ENCODE results near the gene ADD2.
"Not testable (repeated sequence)": the region's sequence is repeated elsewhere in the genome, so short reads cannot be mapped to it uniquely, and the experiment has no call there.

The ADD2 gene, protein sequence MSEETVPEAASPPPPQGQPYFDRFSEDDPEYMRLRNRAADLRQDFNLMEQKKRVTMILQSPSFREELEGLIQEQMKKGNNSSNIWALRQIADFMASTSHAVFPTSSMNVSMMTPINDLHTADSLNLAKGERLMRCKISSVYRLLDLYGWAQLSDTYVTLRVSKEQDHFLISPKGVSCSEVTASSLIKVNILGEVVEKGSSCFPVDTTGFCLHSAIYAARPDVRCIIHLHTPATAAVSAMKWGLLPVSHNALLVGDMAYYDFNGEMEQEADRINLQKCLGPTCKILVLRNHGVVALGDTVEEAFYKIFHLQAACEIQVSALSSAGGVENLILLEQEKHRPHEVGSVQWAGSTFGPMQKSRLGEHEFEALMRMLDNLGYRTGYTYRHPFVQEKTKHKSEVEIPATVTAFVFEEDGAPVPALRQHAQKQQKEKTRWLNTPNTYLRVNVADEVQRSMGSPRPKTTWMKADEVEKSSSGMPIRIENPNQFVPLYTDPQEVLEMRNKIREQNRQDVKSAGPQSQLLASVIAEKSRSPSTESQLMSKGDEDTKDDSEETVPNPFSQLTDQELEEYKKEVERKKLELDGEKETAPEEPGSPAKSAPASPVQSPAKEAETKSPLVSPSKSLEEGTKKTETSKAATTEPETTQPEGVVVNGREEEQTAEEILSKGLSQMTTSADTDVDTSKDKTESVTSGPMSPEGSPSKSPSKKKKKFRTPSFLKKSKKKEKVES

DNA sequence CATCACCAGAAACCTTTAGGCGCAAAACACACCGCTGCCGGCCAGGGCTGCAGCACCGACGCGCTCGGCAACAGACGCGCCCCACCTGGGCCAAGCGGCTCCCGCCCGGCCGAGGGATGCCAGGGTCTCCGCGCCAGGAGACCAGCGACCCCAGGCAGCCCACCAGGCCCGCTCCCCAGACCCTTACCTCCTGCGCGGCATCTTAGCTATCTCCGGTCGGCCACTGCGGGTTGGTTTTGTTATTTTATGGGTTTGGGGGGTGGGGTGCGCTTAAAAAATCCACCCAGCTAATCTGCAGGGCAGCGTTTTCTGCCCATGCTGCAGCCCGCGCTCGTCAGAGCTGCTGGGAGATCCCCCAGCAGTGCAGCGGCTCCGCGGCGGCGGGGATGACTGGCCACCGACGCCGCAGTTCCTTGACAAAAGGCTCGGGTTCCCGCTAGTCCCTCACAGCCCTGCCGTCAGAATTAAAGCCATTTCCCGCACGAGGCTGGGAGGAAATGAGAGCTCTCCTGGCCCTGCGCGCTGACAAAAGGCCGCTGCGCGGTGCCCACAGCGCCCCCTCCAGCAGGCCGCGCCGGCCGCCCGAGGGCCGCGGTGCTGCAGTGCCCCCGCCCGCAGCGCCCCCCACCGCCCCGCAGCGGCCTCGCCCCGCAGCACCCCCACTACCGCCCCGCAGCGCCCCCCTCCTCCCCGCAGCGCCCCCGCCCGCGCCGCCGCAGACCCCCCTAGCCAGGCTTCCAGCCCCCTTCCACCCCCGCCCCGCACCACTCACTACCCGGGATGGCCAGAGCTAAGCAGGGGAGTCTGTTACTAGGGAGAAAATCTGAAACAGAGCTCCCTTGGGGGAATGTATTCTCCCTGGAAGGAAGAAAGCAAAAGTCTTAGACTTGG lies at the start of gene ADD2:
ADD2 (minus strand) TSS at position 502 of the 891 bp plus-strand sequence. CDS start 61,792 bp downstream, outside the sequence.
- no peak for FAIRE-seq

DNA sequence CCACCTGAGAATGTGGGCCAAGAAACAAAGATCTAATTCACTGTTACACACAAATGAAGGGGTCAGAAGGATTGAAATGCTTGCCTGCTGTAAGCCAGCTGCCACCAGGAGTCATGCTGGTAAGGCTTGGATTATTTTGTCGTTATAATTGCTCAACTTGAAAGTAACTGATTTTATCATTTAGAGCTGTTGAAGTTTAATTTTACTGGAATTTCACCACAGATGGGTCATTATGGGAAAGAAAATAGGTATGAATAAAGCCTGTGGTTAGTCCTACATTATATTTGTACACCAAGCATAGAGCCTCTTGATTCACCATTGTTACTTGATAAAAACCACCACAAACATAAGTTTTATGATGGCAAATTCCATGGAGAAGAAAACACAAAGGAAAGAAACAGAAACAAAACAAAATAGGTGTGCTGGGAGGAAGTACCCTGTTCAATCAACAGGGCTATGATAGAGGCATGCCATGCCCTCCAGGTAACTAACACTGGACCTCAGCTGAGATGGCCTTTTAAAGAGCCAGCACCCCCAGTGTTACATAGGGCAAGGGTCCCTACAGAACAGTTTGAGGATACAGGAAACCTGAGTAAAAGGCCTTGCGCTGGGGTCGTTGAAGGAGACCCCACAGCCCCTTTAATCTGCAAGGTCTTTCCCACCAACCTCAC lies 49.4 kb upstream of the ADD2 start:
- FAIRE-seq, result no peak

DNA sequence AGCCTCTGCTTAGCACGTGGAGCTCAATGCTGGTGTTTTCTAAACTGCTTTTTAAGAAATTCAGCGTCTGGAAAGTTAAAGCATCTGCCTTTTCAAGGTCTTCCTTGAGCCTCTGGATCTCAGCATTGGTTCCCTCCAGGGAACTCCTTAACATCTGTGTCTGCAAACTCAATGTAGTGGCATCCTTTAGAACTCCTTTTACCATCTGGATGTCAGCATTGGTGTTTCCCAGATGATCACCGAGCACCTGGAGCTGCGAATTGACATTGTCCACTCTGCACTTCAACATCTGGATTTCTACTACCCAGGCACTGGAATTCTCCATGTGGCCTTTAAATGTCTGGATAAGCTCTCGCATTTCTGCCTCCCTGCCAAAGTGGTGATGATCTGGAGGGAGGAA lies 48.7 kb upstream of the ADD2 start:
- no peak for FAIRE-seq

GRCh38 chr2:70808983-70809958 lies 41.3 kb upstream of the ADD2 start:
- FAIRE-seq, result no peak

DNA sequence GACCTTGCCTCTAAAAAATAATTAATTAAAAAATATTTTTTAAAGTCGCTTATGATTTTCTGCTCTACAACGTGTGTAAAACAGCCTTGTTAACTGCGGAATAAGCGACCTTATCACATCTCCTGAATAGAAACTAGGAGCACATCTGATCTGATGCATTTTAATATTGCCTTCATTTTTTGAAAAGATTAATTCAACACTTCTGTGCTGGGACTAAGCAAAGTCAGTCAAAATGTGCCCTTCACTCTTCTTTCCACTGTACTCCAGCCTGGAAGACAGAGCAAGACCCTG lies 39.8 kb upstream of the ADD2 start:
- no peak for FAIRE-seq

DNA sequence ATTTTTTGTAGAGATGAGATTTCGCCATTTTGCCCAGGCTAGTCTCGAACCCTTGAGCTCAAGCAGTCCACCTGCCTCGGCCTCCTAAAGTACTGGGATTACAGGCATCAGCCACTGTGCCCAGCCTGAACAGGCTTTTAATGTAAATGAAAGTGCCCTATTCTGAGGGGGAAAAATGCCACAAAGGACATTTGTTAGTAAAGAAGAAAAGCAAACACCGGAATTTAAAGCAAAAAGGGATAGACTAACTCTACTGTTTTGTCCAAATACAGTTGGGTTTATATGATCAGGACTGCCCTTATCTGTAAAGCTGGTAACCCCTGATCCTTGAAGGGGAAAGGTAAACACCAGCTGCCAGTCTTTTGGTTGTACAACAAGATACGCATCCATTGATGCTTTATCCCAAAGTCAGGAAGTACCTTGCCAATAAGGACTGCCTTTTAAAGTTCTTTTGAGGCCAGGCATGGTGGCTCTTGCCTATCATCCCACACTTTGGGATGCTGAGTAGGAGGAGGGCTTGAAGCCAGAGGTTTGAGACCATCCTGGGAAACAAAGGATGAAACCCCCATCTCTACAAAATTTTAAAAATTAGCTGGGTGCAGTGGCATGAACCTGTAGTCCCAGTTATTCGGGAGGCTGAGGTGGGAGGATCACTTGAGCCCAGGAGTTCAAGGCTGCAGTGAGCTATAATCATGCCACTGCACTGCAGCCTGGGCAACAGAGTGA lies 39.3 kb upstream of the ADD2 start:
- FAIRE-seq, result no peak

DNA sequence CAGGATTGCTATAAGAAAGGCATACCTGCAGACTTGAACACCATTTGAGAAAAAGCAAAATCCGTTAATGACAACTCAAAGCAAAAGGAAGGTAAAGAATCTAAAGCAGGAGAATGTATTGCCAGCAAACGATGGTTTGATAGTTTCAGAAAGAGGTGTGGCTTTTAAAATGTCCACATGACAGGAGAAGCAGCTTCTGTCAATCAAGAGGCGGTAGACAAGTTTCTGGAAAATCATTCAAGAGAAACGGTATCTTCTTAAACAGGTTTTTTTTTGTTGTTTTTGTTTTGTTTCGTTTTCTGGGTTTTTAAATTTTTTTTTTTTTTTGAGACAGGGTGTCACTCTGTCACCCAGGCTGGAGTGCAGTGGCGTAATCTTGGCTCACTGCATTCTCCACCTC lies 38.6 kb upstream of the ADD2 start:
- no peak for FAIRE-seq

GRCh38 chr2:70806013-70806412 lies 38.0 kb upstream of the ADD2 start:
- FAIRE-seq, result no peak

GRCh38 chr2:70801607-70802263 lies 33.7 kb upstream of the ADD2 start:
- FAIRE-seq, result no peak

DNA sequence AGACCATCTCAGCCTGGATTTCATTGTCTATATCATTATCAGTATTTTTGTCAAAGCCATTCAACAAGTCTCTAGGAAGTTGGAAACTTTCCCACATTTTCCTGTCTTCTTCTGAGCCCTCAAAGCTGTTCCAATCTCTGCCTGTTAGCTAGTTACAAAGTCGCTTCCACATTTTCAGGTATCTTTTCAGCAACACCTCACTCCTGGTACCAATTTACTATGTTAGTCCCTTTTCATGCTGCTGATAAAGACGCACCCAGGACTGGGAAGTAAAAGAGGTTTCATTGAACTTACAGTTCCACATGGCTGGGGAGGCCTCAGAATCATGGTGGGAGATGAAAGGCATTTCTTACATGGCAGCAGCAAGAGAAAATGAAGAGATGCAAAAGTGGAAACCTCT lies 31.7 kb upstream of the ADD2 start:
- no peak for FAIRE-seq

GRCh38 chr2:70797996-70798395 lies 30.0 kb upstream of the ADD2 start:
- FAIRE-seq, result not testable (repeated sequence)

DNA sequence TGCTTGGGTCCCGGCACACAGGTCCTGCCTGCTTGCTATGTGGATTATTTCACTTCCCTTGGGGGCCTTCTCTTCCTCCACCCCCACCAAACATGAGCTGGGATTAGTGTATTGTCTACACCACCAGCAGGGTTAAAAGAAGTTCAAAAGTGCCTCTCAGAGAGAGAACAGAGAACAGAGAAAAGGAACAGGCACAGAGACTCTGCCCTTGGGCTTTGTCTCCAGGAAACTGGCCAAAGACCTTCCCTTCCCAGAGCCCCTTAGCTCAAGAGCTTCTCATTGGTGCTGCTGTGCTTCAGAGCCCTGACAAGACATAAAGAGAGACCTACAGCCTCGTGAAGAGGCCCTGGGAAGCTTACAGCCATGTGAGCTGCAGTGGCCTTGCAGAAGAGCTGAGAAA lies 29.5 kb upstream of the ADD2 start:
- no peak for FAIRE-seq

- FAIRE-seq, result no peak
Observed at GRCh38 chr2:70796262-70796661, 28.3 kb upstream of the ADD2 start.

DNA sequence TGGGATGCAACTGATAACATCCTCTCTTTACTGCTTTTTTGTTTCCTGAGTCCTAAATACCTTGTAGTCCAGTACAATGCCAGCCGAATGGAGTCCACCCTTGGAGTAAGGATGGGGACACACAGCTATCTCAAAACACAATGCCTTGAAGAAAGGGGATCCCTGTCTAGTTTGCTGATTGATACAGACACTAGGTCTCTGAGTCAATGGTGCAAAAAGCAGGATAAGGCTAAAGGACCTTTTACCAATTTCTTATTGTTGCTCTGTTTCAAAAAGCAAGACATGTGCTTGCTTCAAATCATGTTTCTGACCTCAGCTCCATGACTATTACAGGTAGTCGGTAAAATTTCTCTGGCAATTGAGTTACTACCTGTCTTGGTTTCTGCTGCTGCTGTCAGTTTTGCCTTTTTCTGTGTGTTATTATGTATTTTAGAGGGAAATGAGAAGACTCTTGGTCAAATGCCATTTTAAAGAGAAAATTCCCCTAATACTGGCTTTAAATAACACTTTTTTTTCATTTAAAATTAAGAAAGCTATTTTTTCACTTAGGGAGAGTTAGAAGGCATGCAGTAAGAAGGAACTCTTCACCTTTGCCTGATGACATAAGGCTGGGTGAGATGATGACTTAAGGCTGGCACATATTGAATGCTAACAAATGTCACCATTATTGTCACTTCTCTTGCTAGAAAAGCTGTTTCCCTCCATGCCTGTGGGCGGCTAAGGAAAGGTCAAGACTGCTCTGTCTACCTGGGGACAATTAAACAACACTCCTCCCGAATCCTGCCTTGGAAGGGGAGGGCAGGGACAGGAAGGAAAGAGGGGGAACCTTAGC lies 27.4 kb upstream of the ADD2 start:
- FAIRE-seq, result no peak

DNA sequence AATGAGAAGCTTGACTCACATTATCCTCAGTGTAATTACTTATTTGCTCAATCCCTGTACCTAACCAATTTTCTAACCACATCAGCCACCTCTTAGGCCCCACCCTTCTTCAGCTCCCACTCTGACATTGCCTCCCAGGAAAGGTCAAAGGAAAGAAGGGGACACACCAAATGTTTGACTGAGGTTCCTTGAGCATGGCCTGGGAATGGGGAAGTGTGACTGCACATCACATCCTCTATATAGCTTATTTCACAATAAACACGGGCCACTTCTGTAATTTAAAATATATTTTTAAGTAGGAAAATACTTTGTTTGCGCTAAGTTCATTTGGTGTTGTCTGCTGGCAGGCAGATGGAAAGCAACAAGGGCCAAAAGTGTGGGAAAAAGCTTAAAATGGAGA lies 25.4 kb upstream of the ADD2 start:
- FAIRE-seq, result no peak

DNA sequence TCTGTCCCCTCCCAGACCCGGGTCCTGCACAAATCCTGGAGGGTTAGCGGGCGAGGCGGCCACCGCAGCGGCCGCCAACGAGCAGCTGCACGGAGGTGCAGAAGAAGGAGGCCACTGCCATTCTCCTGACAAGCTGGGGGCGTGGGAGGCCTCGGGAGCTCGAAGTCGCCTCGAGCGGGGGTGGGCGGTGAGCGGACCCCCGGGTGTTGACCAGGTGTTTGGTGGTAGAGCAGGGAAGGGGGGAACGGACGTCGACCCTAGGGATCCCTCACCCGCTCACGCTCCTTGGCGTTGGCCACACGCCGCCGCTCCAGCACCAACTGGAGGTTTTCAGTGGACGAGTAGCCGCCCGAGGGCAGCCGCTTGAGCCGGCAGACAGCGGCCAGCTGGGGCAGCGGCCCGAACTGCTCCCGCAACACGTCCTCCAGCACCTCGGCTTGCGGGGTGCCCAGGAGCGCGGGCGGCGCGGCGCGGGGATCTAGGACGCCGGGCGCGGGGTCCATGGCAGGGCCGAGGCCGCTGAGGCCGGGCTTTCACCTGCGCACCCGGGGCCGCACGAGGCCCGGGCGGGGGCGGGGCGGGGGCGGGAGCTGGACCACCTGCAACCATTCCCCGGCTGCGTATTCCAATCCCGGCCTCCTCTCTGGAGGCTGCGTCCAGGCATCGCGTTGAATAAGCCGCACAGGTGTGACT lies 22.3 kb upstream of the ADD2 start, which contains the start of gene FIGLA:
FIGLA (minus strand) TSS at position 508 of the 693 bp plus-strand sequence; CDS start at position 503, 5 bp downstream.
- FAIRE-seq, result no peak

DNA sequence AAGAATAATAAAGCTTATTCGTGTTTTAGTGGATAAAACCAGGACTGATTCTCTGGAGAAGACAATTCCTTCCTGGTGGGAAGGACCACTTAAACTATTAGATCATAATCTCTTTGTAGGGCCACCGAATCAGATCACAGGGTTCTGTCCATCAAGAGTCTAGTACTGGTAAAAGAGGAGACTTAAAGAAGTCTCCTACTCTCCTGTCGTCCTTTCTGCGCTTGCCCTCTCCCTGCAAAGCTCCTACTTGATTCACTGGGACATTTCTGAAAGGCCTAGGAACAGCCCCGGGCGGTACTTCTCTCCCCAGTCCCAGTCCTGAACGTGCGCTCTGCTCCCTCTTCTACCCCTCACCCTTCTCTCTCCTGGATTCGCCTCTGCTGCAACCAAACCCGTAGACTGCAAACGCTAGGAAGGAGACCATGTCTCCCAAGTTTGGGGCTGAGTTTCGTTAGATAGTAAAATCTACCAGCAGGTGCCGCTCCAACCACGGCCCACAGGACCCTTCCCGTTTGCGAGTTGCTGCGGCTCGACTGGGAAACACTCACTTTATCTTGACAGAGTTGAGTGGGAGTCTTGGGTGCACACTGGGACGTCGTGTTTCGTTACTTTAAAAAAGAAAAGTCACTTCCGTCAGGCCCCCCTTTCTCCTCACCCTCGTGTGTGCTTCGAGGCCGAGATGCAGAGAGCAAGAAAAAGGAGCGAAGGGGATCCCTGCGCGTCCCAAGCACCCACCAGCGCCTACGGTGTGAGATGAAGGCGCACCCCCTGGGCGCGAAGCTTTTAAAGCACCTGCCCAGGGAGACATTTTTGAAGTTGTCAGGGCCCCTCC lies 21.5 kb upstream of the ADD2 start:
- FAIRE-seq, result peak; percentile 79

Data from TTC549 (cell line).